HepG2 (cell line): ENCODE results near the gene GPBP1. TPM values are rescaled to one million over a fixed set of nuclear protein-coding genes. Genes with fewer than 3 reads are reported as not detected.
"Not testable (repeated sequence)": the region's sequence is repeated elsewhere in the genome, so short reads cannot be mapped to it uniquely, and the experiment has no call there.

Experiments
- ATAC-seq: fragments of 200-7000 bp; cut with Tn5 transposase; 3 replicates; pipeline ENCODE4 v1.9.1; 2020; ENCODE audit warnings: mild to moderate bottlenecking, moderate library complexity
- BruUV-seq: library from RNA; stranded (reverse); fragments of 400-500 nt; replicated peaks from 2 replicates; lab custom pipeline; 2021; lab: Mats Ljungman, UMichigan
- CTCF ChIA-PET: fragments of 300-600 bp; formaldehyde crosslinking; extraction: SDS; loops from one replicate; lab custom pipeline; 2021; ENCODE audit warnings: low total read pairs, inconsistent platforms, low intra/inter-chr PET ratio; lab: Yijun Ruan, JAX
- POLR2A ChIA-PET: fragments of 350-600 bp; sonication (Branson Sonifier 250); formaldehyde crosslinking; loops from one replicate; lab custom pipeline; 2020; ENCODE audit warnings: antibody characterized with exemption, inconsistent platforms; lab: Yijun Ruan, JAX
- DNase-seq: peaks from one replicate; pipeline ENCODE4 v3.0.0-alpha.2; 2015; ENCODE audit warnings: low spot score
- FAIRE-seq: peaks from 3 replicates; lab custom pipeline; 2011; peaks lifted over from hg19 to GRCh38; lab: Jason Lieb, UNC
- H2AFZ ChIP-seq: one replicate; pipeline ENCODE4 v1.6.1; 2011; ENCODE audit warnings: low read length, inconsistent platforms
- H3K27ac ChIP-seq: fragments of 300-600 bp; 3 replicates; pipeline ENCODE4 v1.8.0; 2011; ENCODE audit warnings: mixed run types, mild to moderate bottlenecking, mixed read lengths, low read length, inconsistent platforms; ENCODE audit not compliant: insufficient read depth; ENCODE audit errors: extremely low read length
- H3K27me3 ChIP-seq, 2 experiments: fragments of 200-600 bp in 1 of 2; 2 replicates in 1 of 2; 3 replicates in 1 of 2; pipeline versions ENCODE4 v1.6.0 to v1.8.0; 2011; ENCODE audit warnings: low read length in 2 of 2, mild to moderate bottlenecking in 2 of 2, moderate library complexity in 2 of 2, inconsistent platforms in 1 of 2; ENCODE audit not compliant: insufficient read depth in 2 of 2, control insufficient read depth in 1 of 2
- H3K36me3 ChIP-seq, 2 experiments: fragments of 200-600 bp in 1 of 2; replicated peaks in 1 of 2; 2 replicates in 1 of 2; 3 replicates in 1 of 2; pipeline versions ENCODE4 v1.5.1 to v1.8.0; 2011; ENCODE audit warnings: low read length in 2 of 2, inconsistent platforms in 1 of 2; ENCODE audit not compliant: insufficient read depth in 2 of 2, control insufficient read depth in 1 of 2
- H3K4me1 ChIP-seq: 2 replicates; pipeline ENCODE4 v1.5.1; 2012; ENCODE audit warnings: low read length, inconsistent platforms; ENCODE audit not compliant: insufficient read depth
- H3K4me2 ChIP-seq: 2 replicates; pipeline ENCODE4 v1.6.0; 2011; ENCODE audit warnings: low read depth, low read length, inconsistent platforms
- H3K4me3 ChIP-seq, 3 experiments: fragments of 200-600 bp in 1 of 3; sonication (generic), shearing (Covaris generic) in 1 of 3; replicated peaks in 1 of 3; 2 replicates each; pipeline ENCODE4 v1.5.1; 2011 to 2016; ENCODE audit warnings: low read length in 3 of 3, inconsistent platforms in 2 of 3, low read depth in 2 of 3, mild to moderate bottlenecking in 2 of 3, control low read depth in 1 of 3, mixed read lengths in 1 of 3; ENCODE audit not compliant: insufficient read depth in 1 of 3
- H3K79me2 ChIP-seq: one replicate; pipeline ENCODE4 v1.6.1; 2011; ENCODE audit warnings: low read length, inconsistent platforms; ENCODE audit not compliant: insufficient read depth
- H3K9ac ChIP-seq: 2 replicates; pipeline ENCODE4 v1.6.0; 2011; ENCODE audit warnings: mild to moderate bottlenecking, low read depth, low read length, inconsistent platforms; ENCODE audit not compliant: insufficient read depth
- H3K9me3 ChIP-seq: 2 replicates; pipeline ENCODE4 v1.5.1; 2012; ENCODE audit warnings: mild to moderate bottlenecking, low read length
- H4K20me1 ChIP-seq: 2 replicates; pipeline ENCODE4 v1.6.0; 2011; ENCODE audit warnings: inconsistent platforms, mild to moderate bottlenecking, low read length, moderate library complexity; ENCODE audit not compliant: insufficient read depth
- BHLHE40 ChIP-seq: IDR thresholded peaks from 2 replicates; pipeline ENCODE4 v1.6.1; 2011; ENCODE audit warnings: low read length, improper control_type of control experiment
- CCAR2 ChIP-seq: fragments of 200-400 bp; formaldehyde crosslinking; optimal IDR thresholded peaks from 2 replicates; pipeline ENCODE3; 2018; ENCODE audit warnings: low read depth, mild to moderate bottlenecking, low read length, moderate library complexity
- ETV5 ChIP-seq: IDR thresholded peaks from 2 replicates; pipeline ENCODE4 v1.6.1; 2018; ENCODE audit warnings: missing biosample characterization, missing genetic modification reagents, inconsistent platforms, borderline replicate concordance
- FOSL2 ChIP-seq: sonication (generic); formaldehyde crosslinking; IDR thresholded peaks from 2 replicates; pipeline ENCODE4 v1.4.0; 2020; ENCODE audit warnings: missing genetic modification reagents
- PATZ1 ChIP-seq: sonication (generic); formaldehyde crosslinking; IDR thresholded peaks from 2 replicates; pipeline ENCODE4 v1.4.0; 2020; ENCODE audit warnings: missing genetic modification reagents
- RELA ChIP-seq: sonication (generic); formaldehyde crosslinking; IDR thresholded peaks from 2 replicates; pipeline ENCODE4 v1.4.0; 2020; ENCODE audit warnings: missing genetic modification reagents
- SOX6 ChIP-seq, 2 experiments: fragments of 450-650 bp in 1 of 2; sonication (generic) in 1 of 2; formaldehyde crosslinking in 1 of 2; IDR thresholded peaks; 2 replicates each; pipeline versions ENCODE4 v1.4.0 to v1.6.1; 2017 to 2020; ENCODE audit warnings: antibody characterized with exemption in 1 of 2, mild to moderate bottlenecking in 1 of 2, missing genetic modification reagents in 1 of 2
- TSC22D2 ChIP-seq: sonication (generic); formaldehyde crosslinking; IDR thresholded peaks from 2 replicates; pipeline ENCODE4 v1.5.1; 2020; ENCODE audit warnings: missing genetic modification reagents, mild to moderate bottlenecking, borderline replicate concordance
- ZBTB3 ChIP-seq: sonication (generic); formaldehyde crosslinking; IDR thresholded peaks from 2 replicates; pipeline ENCODE4 v1.4.0; 2020; ENCODE audit warnings: low read depth, mild to moderate bottlenecking, moderate library complexity, missing genetic modification reagents, borderline replicate concordance
- ZNF362 ChIP-seq: sonication (generic); formaldehyde crosslinking; IDR thresholded peaks from 2 replicates; pipeline ENCODE4 v1.4.0; 2020; ENCODE audit warnings: missing genetic modification reagents, mild to moderate bottlenecking, borderline replicate concordance
- ZNF460 ChIP-seq: sonication (generic); formaldehyde crosslinking; IDR thresholded peaks from 2 replicates; pipeline ENCODE4 v1.5.1; 2020; ENCODE audit warnings: missing genetic modification reagents, mild to moderate bottlenecking, borderline replicate concordance
- ZNF724P ChIP-seq: sonication (generic); formaldehyde crosslinking; IDR thresholded peaks from 2 replicates; pipeline ENCODE4 v1.8.0; 2022; ENCODE audit warnings: missing genetic modification reagents, borderline replicate concordance
- WGBS: methylation state at CpG from one replicate; pipeline ENCODE4 v1.1.6; 2017; ENCODE audit warnings: low lambda C conversion rate; 5-methylcytosine and 5-hydroxymethylcytosine counted together
- in situ Hi-C: cut with HindIII; loops from 2 replicates; pipeline ENCODE4 v1.10.0; 2017; ENCODE audit warnings: low pct_unique_long_range_greater_than_20kb; ENCODE audit not compliant: extremely low pct_ligation_motif_present
- intact Hi-C: fragments of 100-400 bp; cut with micrococcal nuclease; formaldehyde crosslinking; loops from one replicate; pipeline ENCODE4 v1.10.0; 2022; ENCODE audit not compliant: unreplicated experiment
- polyA plus RNA-seq, 8 experiments: library from polyadenylated mRNA; depleted of rRNA in 3 of 8; stranded (reverse) in 7 of 8; unstranded in 1 of 8; fragments of >200 nt; fragmentation: Illumina TruSeq in 4 of 8; extraction: Trizol in 4 of 8; gene quantifications; 2 replicates each; pipeline versions ENCODE4 v1.2.1 to v1.2.3, GENCODE V29; 2011 to 2016; ENCODE audit warnings: low read depth in 4 of 8, missing spikeins in 1 of 8, mixed read lengths in 1 of 8; ENCODE audit not compliant: insufficient read depth in 1 of 8
- total RNA-seq, 5 experiments: library from RNA; depleted of rRNA; stranded (reverse); fragments of >200 nt; fragmentation: Illumina TruSeq; extraction: Trizol; gene quantifications; 2 replicates each; pipeline ENCODE4 v1.2.3, GENCODE V29; 2016; ENCODE audit warnings: low read depth in 1 of 5

Gene GPBP1
- total and polyA plus RNA-seq, 2 of the 13 experiments (the other 11 are each of a cell fraction or from before 2014, with no cell fraction given), result 27.1 to 72.2 TPM

GRCh38 chr5:57170116-57170515 is 3.7 kb upstream of the GPBP1 start:
- H3K27ac ChIP-seq, H3K9me3 ChIP-seq, ATAC-seq, H3K4me3 ChIP-seq, POLR2A ChIA-PET, H3K4me1 ChIP-seq, in situ Hi-C loops, H3K27me3 ChIP-seq, BruUV-seq, CTCF ChIA-PET, FAIRE-seq, H4K20me1 ChIP-seq, H3K9ac ChIP-seq, DNase-seq, H3K4me2 ChIP-seq, H3K36me3 ChIP-seq, H2AFZ ChIP-seq: not testable (repeated sequence)
- H3K79me2 ChIP-seq, result peaks cover 13% of the 10 kb centered on the region
- WGBS, result 74% methylated on average over 13 of the region's 13 CpGs
- intact Hi-C loops, result loop anchor here (10.0 kb wide), 1 partner anchor 525 kb away; no protein-coding TSS in a partner anchor

- DNase-seq, result no peak
- no peaks in the 10 kb centered on the region; a peak in 1 of 5 replicates for H3K27me3 ChIP-seq
- ATAC-seq, result no peak
- intact Hi-C loops (loop anchor here (2.0 to 10.0 kb wide), 2 partner anchors 49 to 523 kb away; no protein-coding TSS in a partner anchor), in situ Hi-C loops (no loop called here)
- CTCF ChIA-PET, result no interaction called here
- H4K20me1 ChIP-seq, result peaks cover 17% of the 10 kb centered on the region
- H3K36me3 ChIP-seq, result no peaks in the 10 kb centered on the region
- H3K27ac ChIP-seq, result no peak overlapping the region
- POLR2A ChIA-PET, result interaction anchor here (0.6 to 1.2 kb wide), 2 partner anchors 71 to 262 kb away, joined by 4 to 6 read pairs; partner anchors contain the start of gene SETD9
- H3K4me3 ChIP-seq, result peak overlapping the region; percentile 90 to 94 (median 94)
- H2AFZ ChIP-seq, result peak overlapping the region; percentile 7
- BruUV-seq, result no TSS peak
- peak; percentile 50 for FAIRE-seq
- H3K4me2 ChIP-seq, result peak overlapping the region; percentile 82
- peaks cover 6% of the 10 kb centered on the region for H3K4me1 ChIP-seq
- WGBS, result 5% methylated on average over 16 of the region's 16 CpGs
- peaks cover 31% of the 10 kb centered on the region for H3K79me2 ChIP-seq
- H3K9me3 ChIP-seq, result no peaks in the 10 kb centered on the region
- H3K9ac ChIP-seq, result peak overlapping the region; percentile 97
- TF ChIP-seq ZNF460 (CRISPR knock-in tag), result peak; percentile 44; the same call in 1 of the 2 replicates
- peak; percentile 20; the same call in 1 of the 2 replicates for TF ChIP-seq ETV5 (CRISPR knock-in tag)
- peak; percentile 49; the same call in 1 of the 2 replicates for TF ChIP-seq RELA (CRISPR knock-in tag)
- TF ChIP-seq FOSL2 (CRISPR knock-in tag), result peak; percentile 86
- 0 out of 2 replicates have a peak, but pooled peaks have one; percentile 61 for TF ChIP-seq ZBTB3
- no peak for TF ChIP-seq ZNF724P (CRISPR knock-in tag)
- TF ChIP-seq SOX6 (IDR thresholded peaks at IDR 0.05), result no peak
- 0 out of 2 replicates have a peak, but pooled peaks have one; percentile 18 for TF ChIP-seq SOX6 (CRISPR knock-in tag; IDR thresholded peaks at IDR 0.05)
- no peak for TF ChIP-seq ZNF362 (CRISPR knock-in tag)
- peak; percentile 74 for TF ChIP-seq BHLHE40
- TF ChIP-seq TSC22D2 (CRISPR knock-in tag), result no peak
- no peak for TF ChIP-seq CCAR2
- TF ChIP-seq PATZ1 (CRISPR knock-in tag), result 0 out of 2 replicates have a peak, but pooled peaks have one; percentile 26
Observed at GRCh38 chr5:57171816-57172465, 1.9 kb upstream of the GPBP1 start.
